LNCAP (cell line): Measurements from ENCODE around the gene EXOC6B.

ENCODE experiments used
- TF ChIP-seq, protein P1 (sequence below): fragments of 450-650 bp; IDR thresholded peaks from 2 replicates; pipeline ENCODE4 v1.5.1; 2017; ENCODE audit warnings: mild to moderate bottlenecking

Gene EXOC6B

GRCh38 chr2:72183016-72183415 is 642.8 kb downstream of the EXOC6B start:
- TF ChIP-seq, protein P1, sequence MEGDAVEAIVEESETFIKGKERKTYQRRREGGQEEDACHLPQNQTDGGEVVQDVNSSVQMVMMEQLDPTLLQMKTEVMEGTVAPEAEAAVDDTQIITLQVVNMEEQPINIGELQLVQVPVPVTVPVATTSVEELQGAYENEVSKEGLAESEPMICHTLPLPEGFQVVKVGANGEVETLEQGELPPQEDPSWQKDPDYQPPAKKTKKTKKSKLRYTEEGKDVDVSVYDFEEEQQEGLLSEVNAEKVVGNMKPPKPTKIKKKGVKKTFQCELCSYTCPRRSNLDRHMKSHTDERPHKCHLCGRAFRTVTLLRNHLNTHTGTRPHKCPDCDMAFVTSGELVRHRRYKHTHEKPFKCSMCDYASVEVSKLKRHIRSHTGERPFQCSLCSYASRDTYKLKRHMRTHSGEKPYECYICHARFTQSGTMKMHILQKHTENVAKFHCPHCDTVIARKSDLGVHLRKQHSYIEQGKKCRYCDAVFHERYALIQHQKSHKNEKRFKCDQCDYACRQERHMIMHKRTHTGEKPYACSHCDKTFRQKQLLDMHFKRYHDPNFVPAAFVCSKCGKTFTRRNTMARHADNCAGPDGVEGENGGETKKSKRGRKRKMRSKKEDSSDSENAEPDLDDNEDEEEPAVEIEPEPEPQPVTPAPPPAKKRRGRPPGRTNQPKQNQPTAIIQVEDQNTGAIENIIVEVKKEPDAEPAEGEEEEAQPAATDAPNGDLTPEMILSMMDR = no peak

- TF ChIP-seq, protein P1 = no peak
These were observed 643.3 kb downstream of the EXOC6B start for GRCh38 chr2:72182547-72182946.

GRCh38 chr2:72181616-72182015 is 644.2 kb downstream of the EXOC6B start:
- TF ChIP-seq, protein P1 = no peak

- TF ChIP-seq, protein P1 = no peak
These were observed 645.5 kb downstream of the EXOC6B start for GRCh38 chr2:72180351-72180750.

- TF ChIP-seq, protein P1 = no peak
These were observed 647.3 kb downstream of the EXOC6B start for GRCh38 chr2:72178551-72178950.

DNA sequence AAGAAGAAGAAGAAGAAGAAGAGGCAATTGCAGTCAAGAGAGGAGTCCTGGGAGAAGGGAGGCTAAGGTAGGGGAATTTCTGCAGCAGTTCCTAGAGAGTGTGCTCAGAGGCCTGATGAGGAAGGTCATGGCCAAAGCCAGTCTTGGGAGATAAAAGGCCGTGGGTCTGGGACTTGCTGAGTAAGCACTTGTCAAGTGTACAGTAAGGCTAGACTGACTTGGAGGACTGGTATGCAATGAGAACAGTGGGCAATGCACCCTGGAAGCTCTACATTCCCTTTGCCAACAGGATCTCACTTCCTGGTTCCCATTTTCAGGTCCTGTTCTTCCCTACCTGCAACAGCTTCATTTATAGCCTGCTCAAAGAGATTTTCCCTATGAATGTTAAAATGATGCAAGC is 649.6 kb downstream of the EXOC6B start:
- TF ChIP-seq, protein P1 = no peak

DNA sequence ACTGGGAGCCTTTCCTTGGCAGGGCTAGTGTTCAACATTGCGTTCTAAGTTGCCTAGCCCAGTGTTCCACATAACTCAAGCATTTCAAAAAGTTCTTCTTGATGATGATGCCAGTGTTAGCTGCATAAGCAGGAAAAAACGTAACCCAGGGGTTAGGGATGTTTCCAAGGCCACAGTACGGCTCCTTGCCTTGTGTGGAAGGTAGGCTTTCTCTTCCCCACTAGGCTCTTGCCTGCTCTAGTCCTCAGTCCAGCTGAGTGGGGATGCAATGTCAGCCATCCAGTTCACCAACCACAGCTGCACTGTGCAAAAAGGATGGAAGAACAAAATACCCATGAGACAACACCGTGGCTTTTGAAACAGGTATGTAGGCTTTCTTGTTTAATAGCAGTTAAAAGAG is 650.2 kb downstream of the EXOC6B start:
- TF ChIP-seq, protein P1 = no peak

DNA sequence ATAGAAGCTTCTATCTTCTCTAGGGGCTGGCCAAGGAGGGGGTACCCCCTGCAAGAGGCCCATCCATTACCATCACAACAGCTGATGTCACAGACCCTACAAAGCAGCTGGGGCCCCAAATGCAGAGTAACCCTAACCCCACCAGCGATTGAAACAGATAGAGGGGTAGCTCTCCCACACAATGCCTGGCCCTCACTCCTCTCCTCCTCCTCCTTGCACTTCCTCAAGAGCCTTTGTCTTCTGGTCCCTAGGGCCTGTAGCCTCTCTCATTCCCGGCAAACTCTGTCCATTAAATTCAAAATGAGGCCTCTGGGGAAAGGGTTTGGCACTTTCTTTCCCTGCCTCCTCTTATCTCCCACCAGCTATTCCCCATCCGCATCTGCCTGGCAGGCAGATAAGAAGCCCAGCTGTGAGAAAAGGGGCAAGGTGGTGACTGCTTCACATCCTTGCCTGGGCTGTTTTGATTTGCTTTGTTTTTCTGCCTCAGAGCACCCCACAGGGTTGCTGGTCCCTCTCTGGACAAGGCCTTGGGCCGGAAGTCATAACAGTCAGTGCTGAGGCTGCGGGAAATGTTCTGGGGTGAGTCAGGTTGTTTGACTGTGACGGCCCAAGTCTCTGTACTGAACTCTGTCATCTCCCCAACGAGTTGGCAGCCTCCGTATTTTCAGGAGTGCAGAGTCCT is 652.1 kb downstream of the EXOC6B start:
- TF ChIP-seq, protein P1 = no peak
